ENCODE data around the gene SUSD2.
A peak's percentile ranks its signal among the peaks of the same experiment; 100 is the strongest.
"Not testable (repeated sequence)": the region's sequence is repeated elsewhere in the genome, so short reads cannot be mapped to it uniquely, and the experiment has no call there.

Gene SUSD2

GRCh38 chr22:24181088-24181995 is at the start of gene SUSD2:
TSS of gene SUSD2 (plus strand) at chr22:24181487. CDS start at chr22:24181520, 33 bp downstream.
- no peak for DNase-seq (ENCODE audit: low read depth)

GRCh38 chr22:24133187-24133965 is 47.9 kb upstream of the SUSD2 start:
- DNase-seq (ENCODE audit: low read depth), result no peak

- peak; percentile 69 for DNase-seq (ENCODE audit: low read depth)
Observed at GRCh38 chr22:24134090-24134846, 47.0 kb upstream of the SUSD2 start.

- DNase-seq (ENCODE audit: low read depth), result not testable (repeated sequence)
Observed at GRCh38 chr22:24136533-24136932, 44.8 kb upstream of the SUSD2 start.

GRCh38 chr22:24137595-24137994 is 43.7 kb upstream of the SUSD2 start:
- no peak for DNase-seq (ENCODE audit: low read depth)

GRCh38 chr22:24138649-24139420 is 42.5 kb upstream of the SUSD2 start:
- no peak for DNase-seq (ENCODE audit: low read depth)

GRCh38 chr22:24140357-24140756 is 40.9 kb upstream of the SUSD2 start:
- DNase-seq (ENCODE audit: low read depth), result no peak

GRCh38 chr22:24141586-24141985 is 39.7 kb upstream of the SUSD2 start:
- no peak for DNase-seq (ENCODE audit: low read depth)

- no peak for DNase-seq (ENCODE audit: low read depth)
Observed at GRCh38 chr22:24142241-24142640, 39.0 kb upstream of the SUSD2 start.

- no peak for DNase-seq (ENCODE audit: low read depth)
Observed at GRCh38 chr22:24142831-24143230, 38.5 kb upstream of the SUSD2 start.

- no peak for DNase-seq (ENCODE audit: low read depth)
Observed at GRCh38 chr22:24144056-24144777, 37.1 kb upstream of the SUSD2 start.

GRCh38 chr22:24144778-24145085 is 36.6 kb upstream of the SUSD2 start:
- no peak for DNase-seq (ENCODE audit: low read depth)

GRCh38 chr22:24145446-24146193 is 35.7 kb upstream of the SUSD2 start:
- no peak for DNase-seq (ENCODE audit: low read depth)

- DNase-seq (ENCODE audit: low read depth), result no peak
Observed at GRCh38 chr22:24146194-24146616, 35.1 kb upstream of the SUSD2 start.

- no peak for DNase-seq (ENCODE audit: low read depth)
Observed at GRCh38 chr22:24146791-24147353, 34.4 kb upstream of the SUSD2 start.

- DNase-seq (ENCODE audit: low read depth), result no peak
Observed at GRCh38 chr22:24147666-24148065, 33.6 kb upstream of the SUSD2 start.

- no peak for DNase-seq (ENCODE audit: low read depth)
Observed at GRCh38 chr22:24148266-24149197, 32.8 kb upstream of the SUSD2 start.

GRCh38 chr22:24149198-24149590 is 32.1 kb upstream of the SUSD2 start:
- no peak for DNase-seq (ENCODE audit: low read depth)

GRCh38 chr22:24153353-24153752 is 27.9 kb upstream of the SUSD2 start:
- DNase-seq (ENCODE audit: low read depth), result no peak
